A673 (cell line): ENCODE results near the gene PNLDC1. TPM values are rescaled to one million over a fixed set of nuclear protein-coding genes. Genes with fewer than 3 reads are reported as not detected.

ENCODE experiments used
- BruUV-seq: library from RNA; stranded (reverse); fragments of 400-500 nt; replicated peaks from 2 replicates; lab custom pipeline; 2021; lab: Mats Ljungman, UMichigan
- CTCF ChIA-PET: fragments of 300-600 bp; sonication (Branson Sonifier 250); formaldehyde crosslinking; loops from one replicate; lab custom pipeline; 2022; ENCODE audit warnings: antibody characterized with exemption; lab: Charles Lee
- POLR2A ChIA-PET: fragments of 300-600 bp; sonication (Branson Sonifier 250); formaldehyde crosslinking; loops from one replicate; lab custom pipeline; 2022; ENCODE audit warnings: antibody characterized with exemption; ENCODE audit not compliant: low non-redundant PET; lab: Charles Lee
- DNase-seq: peaks from one replicate; pipeline ENCODE4 v3.0.0-alpha.2; 2015; ENCODE audit warnings: low spot score
- H3K27ac ChIP-seq: fragments of 200-600 bp; sonication (generic); 2 replicates; pipeline ENCODE4 v1.5.1; 2016; ENCODE audit warnings: mixed run types, low read depth, mild to moderate bottlenecking, mixed read lengths, antibody characterized with exemption, low read length; ENCODE audit not compliant: poor library complexity, severe bottlenecking
- H3K27me3 ChIP-seq: fragments of 200-600 bp; sonication (generic); replicated peaks from 2 replicates; pipeline ENCODE4 v1.6.1; 2017; ENCODE audit warnings: mixed run types, low read depth, mild to moderate bottlenecking, mixed read lengths, antibody characterized with exemption, low read length; ENCODE audit not compliant: insufficient read depth, poor library complexity
- H3K36me3 ChIP-seq: fragments of 200-600 bp; sonication (generic); 2 replicates; pipeline ENCODE4 v1.6.1; 2016; ENCODE audit warnings: mixed run types, mild to moderate bottlenecking, mixed read lengths, antibody characterized with exemption, low read length; ENCODE audit not compliant: insufficient read depth, poor library complexity, severe bottlenecking
- H3K4me1 ChIP-seq: fragments of 200-600 bp; sonication (generic); 2 replicates; pipeline ENCODE4 v1.6.1; 2017; ENCODE audit warnings: mixed run types, mild to moderate bottlenecking, mixed read lengths, antibody characterized with exemption, low read length; ENCODE audit not compliant: insufficient read depth, poor library complexity, severe bottlenecking
- H3K4me3 ChIP-seq: fragments of 200-600 bp; sonication (generic); 2 replicates; pipeline ENCODE4 v1.5.1; 2016; ENCODE audit warnings: low read depth, mixed run types, mild to moderate bottlenecking, mixed read lengths, low read length; ENCODE audit not compliant: poor library complexity, severe bottlenecking
- H3K9me3 ChIP-seq: fragments of 200-600 bp; sonication (generic); 2 replicates; pipeline ENCODE4 v1.6.1; 2016; ENCODE audit warnings: mixed run types, low read depth, mild to moderate bottlenecking, mixed read lengths, antibody characterized with exemption, low read length; ENCODE audit not compliant: poor library complexity, severe bottlenecking
- EZH2 ChIP-seq: fragments of 200-600 bp; sonication (generic); IDR thresholded peaks from 2 replicates; pipeline ENCODE4 v1.6.1; 2017; ENCODE audit warnings: borderline replicate concordance, low read depth, mild to moderate bottlenecking, mixed read lengths, antibody characterized with exemption, low read length; ENCODE audit not compliant: poor library complexity, severe bottlenecking
- intact Hi-C: fragments of 100-400 bp; cut with micrococcal nuclease; formaldehyde crosslinking; loops from one replicate; pipeline ENCODE4 v1.10.0; 2022; ENCODE audit not compliant: unreplicated experiment
- total RNA-seq: library from RNA; stranded (reverse); gene quantifications from 2 replicates; pipeline ENCODE4 v1.2.3, GENCODE V29; 2021
- TF ChIP-seq, protein P1 (sequence below): fragments of 300-800, 200-600 bp; sonication (generic); conservative IDR thresholded peaks from 2 replicates; pipeline ENCODE4 v1.5.1; 2017; ENCODE audit warnings: low read depth, mild to moderate bottlenecking, antibody characterized with exemption, low read length, moderate library complexity, mixed read lengths

Gene PNLDC1
- total RNA-seq, 1 experiment from 2014 or later = 0.58 TPM

DNA sequence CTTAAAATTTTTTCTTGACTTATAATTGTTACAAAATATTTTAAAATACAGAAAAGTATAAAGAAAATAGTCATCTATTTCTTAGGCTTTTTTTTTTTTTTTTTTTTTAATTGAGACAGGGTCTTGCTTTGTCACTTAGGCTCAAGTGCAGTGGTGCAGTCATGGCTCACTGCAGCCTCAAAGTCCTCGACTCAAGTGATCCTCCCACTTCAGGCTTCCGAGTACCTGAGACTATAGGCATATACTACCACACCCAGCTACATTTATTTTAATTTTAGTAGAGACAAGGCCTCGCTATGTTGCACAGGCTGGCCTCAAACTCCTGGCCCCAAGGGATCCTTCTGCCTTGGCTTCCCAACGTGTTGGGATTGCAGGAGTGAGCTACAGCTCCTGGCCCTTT is 43.6 kb upstream of the PNLDC1 start:
- no TSS peak for BruUV-seq
- Histone ChIP-seq H3K27me3 (no peaks in the 10 kb centered on the region), H3K9me3 (no peaks in the 10 kb centered on the region), H3K36me3 (peaks cover 75% of the 10 kb centered on the region), H3K27ac (no peak overlapping the region), H3K4me1 (peaks cover 11% of the 10 kb centered on the region), H3K4me3 (no peak overlapping the region)
- TF ChIP-seq, protein P1, sequence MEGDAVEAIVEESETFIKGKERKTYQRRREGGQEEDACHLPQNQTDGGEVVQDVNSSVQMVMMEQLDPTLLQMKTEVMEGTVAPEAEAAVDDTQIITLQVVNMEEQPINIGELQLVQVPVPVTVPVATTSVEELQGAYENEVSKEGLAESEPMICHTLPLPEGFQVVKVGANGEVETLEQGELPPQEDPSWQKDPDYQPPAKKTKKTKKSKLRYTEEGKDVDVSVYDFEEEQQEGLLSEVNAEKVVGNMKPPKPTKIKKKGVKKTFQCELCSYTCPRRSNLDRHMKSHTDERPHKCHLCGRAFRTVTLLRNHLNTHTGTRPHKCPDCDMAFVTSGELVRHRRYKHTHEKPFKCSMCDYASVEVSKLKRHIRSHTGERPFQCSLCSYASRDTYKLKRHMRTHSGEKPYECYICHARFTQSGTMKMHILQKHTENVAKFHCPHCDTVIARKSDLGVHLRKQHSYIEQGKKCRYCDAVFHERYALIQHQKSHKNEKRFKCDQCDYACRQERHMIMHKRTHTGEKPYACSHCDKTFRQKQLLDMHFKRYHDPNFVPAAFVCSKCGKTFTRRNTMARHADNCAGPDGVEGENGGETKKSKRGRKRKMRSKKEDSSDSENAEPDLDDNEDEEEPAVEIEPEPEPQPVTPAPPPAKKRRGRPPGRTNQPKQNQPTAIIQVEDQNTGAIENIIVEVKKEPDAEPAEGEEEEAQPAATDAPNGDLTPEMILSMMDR = no peak
- no peak for TF ChIP-seq EZH2
- CTCF ChIA-PET = no interaction called here
- POLR2A ChIA-PET = no interaction called here
- DNase-seq = no peak
- intact Hi-C loops = no loop called here

GRCh38 chr6:159758031-159759001 is 41.8 kb upstream of the PNLDC1 start:
- no peak for DNase-seq
- Histone ChIP-seq H3K36me3 (peaks cover 63% of the 10 kb centered on the region), H3K4me1 (peaks cover 11% of the 10 kb centered on the region), H3K27me3 (no peaks in the 10 kb centered on the region), H3K4me3 (no peak overlapping the region), H3K9me3 (no peaks in the 10 kb centered on the region), H3K27ac (no peak overlapping the region)
- TF ChIP-seq EZH2 = no peak
- TF ChIP-seq, protein P1 = 0 out of 2 replicates have a peak, but pooled peaks have one; percentile 19
- ChIA-PET CTCF (no interaction called here), POLR2A (no interaction called here)
- intact Hi-C loops = no loop called here
- no TSS peak for BruUV-seq

DNA sequence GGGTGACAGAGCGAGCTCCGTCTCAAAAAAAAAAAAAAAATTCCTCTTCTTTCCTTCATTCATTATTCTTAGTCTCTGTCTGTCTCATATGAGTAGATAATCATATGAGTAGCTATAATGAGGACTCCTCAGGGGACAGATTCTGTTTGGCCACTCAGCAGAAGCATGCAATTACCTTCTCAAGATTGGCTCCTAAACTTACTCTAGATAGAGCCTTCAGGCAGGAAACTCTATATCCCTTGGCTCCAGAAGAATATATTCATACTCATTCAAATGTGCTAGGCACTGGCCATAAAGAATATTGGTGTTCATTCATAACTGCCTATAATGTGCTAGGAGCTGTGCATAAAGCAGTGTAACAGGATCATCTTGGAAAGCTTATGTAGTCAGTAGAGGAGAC is 40.4 kb upstream of the PNLDC1 start:
- Histone ChIP-seq H3K9me3 (no peaks in the 10 kb centered on the region), H3K4me1 (peaks cover 11% of the 10 kb centered on the region), H3K27me3 (no peaks in the 10 kb centered on the region), H3K27ac (no peak overlapping the region), H3K36me3 (peaks cover 62% of the 10 kb centered on the region), H3K4me3 (no peak overlapping the region)
- DNase-seq = peak; percentile 12
- POLR2A ChIA-PET = interaction anchor here (0.6 kb wide), 1 partner anchor 228 kb away, joined by 10 read pairs; no protein-coding TSS in a partner anchor
- intact Hi-C loops = no loop called here
- TF ChIP-seq, protein P1 = no peak
- no peak for TF ChIP-seq EZH2
- BruUV-seq = no TSS peak
- CTCF ChIA-PET = no interaction called here
